ENCODE results near the gene CTBP2. TPM values are rescaled to one million over a fixed set of nuclear protein-coding genes. Genes with fewer than 3 reads are reported as not detected.

Gene CTBP2
- total and polyA plus RNA-seq, 4 donors, result 19.2 to 80.6 (median 63.2) TPM

DNA sequence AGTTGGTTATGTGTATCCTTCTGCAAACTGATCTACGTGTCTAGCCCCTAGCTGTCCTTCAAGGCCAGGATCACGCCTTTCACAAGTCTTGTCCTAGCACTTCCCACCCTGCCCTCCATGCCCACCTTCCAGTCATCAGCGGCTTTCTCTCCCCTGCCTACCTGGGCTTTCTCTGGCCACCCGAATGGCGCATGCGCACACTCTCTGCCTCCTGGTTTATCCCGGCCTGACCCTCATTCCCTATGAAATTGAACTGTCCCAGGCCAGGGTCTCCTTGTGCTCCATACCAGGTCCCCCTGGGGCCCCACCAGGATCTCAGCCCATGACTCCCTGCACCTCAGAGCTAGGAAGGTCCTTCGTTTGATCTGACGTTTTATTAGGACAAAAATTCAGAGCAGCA lies 31.6 kb upstream of the CTBP2 start:
- ATAC-seq (ENCODE audit: insufficient read depth, low FRiP score) (no peak), DNase-seq (no peak)
- Histone ChIP-seq H3K36me3 (ENCODE audit: control insufficient read depth in 4 of 4, insufficient read depth in 4 of 4, low read length in 4 of 4) (no peaks in the 10 kb centered on the region), H3K9me3 (ENCODE audit: control insufficient read depth in 4 of 4, insufficient read depth in 3 of 4, low read length in 3 of 4) (no peaks in the 10 kb centered on the region), H3K27me3 (ENCODE audit: control insufficient read depth in 3 of 3, insufficient read depth in 3 of 3, low read length in 2 of 3) (peaks cover 0 to 5% (median 0%) of the 10 kb centered on the region in 3 donors), H3K27ac (ENCODE audit: low read depth in 1 of 2, low read length in 1 of 2) (no peak overlapping the region), H3K4me3 (no peak overlapping the region), H3K9ac (ENCODE audit: insufficient read depth in 1 of 2, low read length in 2 of 2) (no peak overlapping the region), H3K4me1 (ENCODE audit: control insufficient read depth in 5 of 5, insufficient read depth in 5 of 5, low read length in 5 of 5) (no peaks in the 10 kb centered on the region)
- TF ChIP-seq, protein P1, sequence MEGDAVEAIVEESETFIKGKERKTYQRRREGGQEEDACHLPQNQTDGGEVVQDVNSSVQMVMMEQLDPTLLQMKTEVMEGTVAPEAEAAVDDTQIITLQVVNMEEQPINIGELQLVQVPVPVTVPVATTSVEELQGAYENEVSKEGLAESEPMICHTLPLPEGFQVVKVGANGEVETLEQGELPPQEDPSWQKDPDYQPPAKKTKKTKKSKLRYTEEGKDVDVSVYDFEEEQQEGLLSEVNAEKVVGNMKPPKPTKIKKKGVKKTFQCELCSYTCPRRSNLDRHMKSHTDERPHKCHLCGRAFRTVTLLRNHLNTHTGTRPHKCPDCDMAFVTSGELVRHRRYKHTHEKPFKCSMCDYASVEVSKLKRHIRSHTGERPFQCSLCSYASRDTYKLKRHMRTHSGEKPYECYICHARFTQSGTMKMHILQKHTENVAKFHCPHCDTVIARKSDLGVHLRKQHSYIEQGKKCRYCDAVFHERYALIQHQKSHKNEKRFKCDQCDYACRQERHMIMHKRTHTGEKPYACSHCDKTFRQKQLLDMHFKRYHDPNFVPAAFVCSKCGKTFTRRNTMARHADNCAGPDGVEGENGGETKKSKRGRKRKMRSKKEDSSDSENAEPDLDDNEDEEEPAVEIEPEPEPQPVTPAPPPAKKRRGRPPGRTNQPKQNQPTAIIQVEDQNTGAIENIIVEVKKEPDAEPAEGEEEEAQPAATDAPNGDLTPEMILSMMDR (IDR thresholded peaks at IDR 0.05; ENCODE audit: control extremely low read depth, extremely low read depth), result no peak
- 91 to 93% methylated on average over 9 of the region's 9 CpGs for WGBS, 2 donors

DNA sequence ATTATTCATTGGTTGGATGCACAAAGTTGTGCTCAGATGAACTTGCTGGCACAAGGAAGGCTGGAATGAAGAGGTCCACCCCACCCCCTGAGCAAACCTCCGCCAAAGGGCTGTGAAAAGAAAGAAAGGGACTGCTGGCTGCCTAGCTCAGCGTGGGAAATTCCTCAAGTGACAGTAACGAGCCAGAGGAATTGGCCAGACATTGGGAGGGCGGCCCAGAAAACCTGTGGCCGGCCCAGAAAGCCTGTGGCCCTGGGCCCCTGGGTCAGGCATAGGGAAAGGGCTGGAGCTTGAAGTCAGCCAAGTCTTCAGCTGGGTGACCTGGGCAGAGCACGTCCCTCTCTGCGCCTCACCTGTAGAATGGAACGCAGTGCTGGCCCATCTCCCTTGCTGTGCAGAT lies 30.6 kb upstream of the CTBP2 start:
- no peak for ATAC-seq (ENCODE audit: insufficient read depth, low FRiP score)
- 73 to 82% methylated on average over 8 of the region's 8 CpGs for WGBS, 2 donors
- no peak overlapping the region for H3K27ac ChIP-seq (ENCODE audit: low read depth in 1 of 2, low read length in 1 of 2)
- H3K9ac ChIP-seq (ENCODE audit: insufficient read depth in 1 of 2, low read length in 2 of 2), result no peak overlapping the region
- no peaks in the 10 kb centered on the region for H3K4me1 ChIP-seq (ENCODE audit: control insufficient read depth in 5 of 5, insufficient read depth in 5 of 5, low read length in 5 of 5)
- H3K4me3 ChIP-seq, result no peak overlapping the region
- no peaks in the 10 kb centered on the region for H3K36me3 ChIP-seq (ENCODE audit: control insufficient read depth in 4 of 4, insufficient read depth in 4 of 4, low read length in 4 of 4)
- TF ChIP-seq, protein P1 (IDR thresholded peaks at IDR 0.05; ENCODE audit: control extremely low read depth, extremely low read depth), result no peak
- no peak for DNase-seq
- no peaks in the 10 kb centered on the region for H3K9me3 ChIP-seq (ENCODE audit: control insufficient read depth in 4 of 4, insufficient read depth in 3 of 4, low read length in 3 of 4)
- peaks cover 0 to 5% (median 0%) of the 10 kb centered on the region in 3 donors for H3K27me3 ChIP-seq (ENCODE audit: control insufficient read depth in 3 of 3, insufficient read depth in 3 of 3, low read length in 2 of 3)

DNA sequence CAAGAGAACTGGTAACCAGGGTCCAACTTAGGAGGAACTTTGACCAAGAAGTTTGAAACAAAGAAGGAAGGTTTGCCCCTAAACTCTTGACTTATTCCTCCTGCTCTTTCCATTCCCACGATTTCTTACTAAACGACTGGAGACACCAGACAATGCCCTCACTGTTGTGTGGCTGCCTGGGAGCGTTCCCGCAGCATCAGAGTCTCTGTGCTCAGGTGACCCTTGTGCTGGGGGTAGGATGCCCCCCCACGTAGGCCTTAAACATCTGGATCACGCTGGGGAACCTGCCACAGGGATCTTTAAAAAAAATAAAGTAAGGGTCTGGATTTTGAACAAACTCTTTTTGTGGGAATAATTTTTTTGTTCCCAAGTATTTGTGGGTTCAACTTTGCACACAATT lies 30.1 kb upstream of the CTBP2 start:
- WGBS, 2 donors, result 83 to 85% methylated on average over 6 of the region's 6 CpGs
- no peaks in the 10 kb centered on the region for H3K4me1 ChIP-seq (ENCODE audit: control insufficient read depth in 5 of 5, insufficient read depth in 5 of 5, low read length in 5 of 5)
- DNase-seq (no peak), ATAC-seq (ENCODE audit: insufficient read depth, low FRiP score) (no peak)
- TF ChIP-seq, protein P1 (IDR thresholded peaks at IDR 0.05; ENCODE audit: control extremely low read depth, extremely low read depth), result no peak
- H3K9ac ChIP-seq (ENCODE audit: insufficient read depth in 1 of 2, low read length in 2 of 2), result no peak overlapping the region
- H3K4me3 ChIP-seq, result no peak overlapping the region
- H3K27me3 ChIP-seq (ENCODE audit: control insufficient read depth in 3 of 3, insufficient read depth in 3 of 3, low read length in 2 of 3), result peaks cover 0 to 5% (median 0%) of the 10 kb centered on the region in 3 donors
- no peaks in the 10 kb centered on the region for H3K9me3 ChIP-seq (ENCODE audit: control insufficient read depth in 4 of 4, insufficient read depth in 3 of 4, low read length in 3 of 4)
- no peak overlapping the region for H3K27ac ChIP-seq (ENCODE audit: low read depth in 1 of 2, low read length in 1 of 2)
- H3K36me3 ChIP-seq (ENCODE audit: control insufficient read depth in 4 of 4, insufficient read depth in 4 of 4, low read length in 4 of 4), result no peaks in the 10 kb centered on the region

DNA sequence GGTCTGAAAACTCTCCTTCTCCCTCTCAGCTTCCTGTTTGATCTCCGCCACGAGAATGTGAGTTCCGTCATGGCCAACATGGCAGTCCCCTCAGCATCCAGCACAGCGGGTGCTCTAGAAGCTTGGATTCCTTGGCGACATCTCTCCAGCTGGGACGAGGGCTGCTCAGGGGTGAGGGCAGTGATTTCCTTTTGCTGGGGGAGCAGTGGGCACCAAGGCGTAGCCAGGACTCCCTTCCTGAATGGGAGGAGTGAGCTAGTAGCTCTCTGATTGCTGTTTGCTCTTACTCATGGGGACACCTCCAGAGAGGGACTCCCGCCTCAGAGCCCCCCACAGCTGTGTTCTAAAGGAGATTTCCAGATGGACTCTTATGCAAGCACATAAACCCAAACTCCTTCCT lies 28.8 kb upstream of the CTBP2 start:
- no peak overlapping the region for H3K27ac ChIP-seq (ENCODE audit: low read depth in 1 of 2, low read length in 1 of 2)
- no peaks in the 10 kb centered on the region for H3K36me3 ChIP-seq (ENCODE audit: control insufficient read depth in 4 of 4, insufficient read depth in 4 of 4, low read length in 4 of 4)
- WGBS, 2 donors, result 83% methylated on average over 8 of the region's 8 CpGs
- DNase-seq (no peak), ATAC-seq (ENCODE audit: insufficient read depth, low FRiP score) (no peak)
- no peak overlapping the region for H3K4me3 ChIP-seq
- H3K9ac ChIP-seq (ENCODE audit: insufficient read depth in 1 of 2, low read length in 2 of 2), result no peak overlapping the region
- H3K4me1 ChIP-seq (ENCODE audit: control insufficient read depth in 5 of 5, insufficient read depth in 5 of 5, low read length in 5 of 5), result no peaks in the 10 kb centered on the region
- H3K9me3 ChIP-seq (ENCODE audit: control insufficient read depth in 4 of 4, insufficient read depth in 3 of 4, low read length in 3 of 4), result no peaks in the 10 kb centered on the region
- TF ChIP-seq, protein P1 (IDR thresholded peaks at IDR 0.05; ENCODE audit: control extremely low read depth, extremely low read depth), result no peak
- H3K27me3 ChIP-seq (ENCODE audit: control insufficient read depth in 3 of 3, insufficient read depth in 3 of 3, low read length in 2 of 3), result peaks cover 0 to 5% (median 0%) of the 10 kb centered on the region in 3 donors
